Suprapubic skin (tissue), 4 donors: ENCODE data around the gene ARFIP2. TPM values are rescaled to one million over a fixed set of nuclear protein-coding genes. Genes with fewer than 3 reads are reported as not detected.

Source experiments
- DNase-seq, 2 donors: peaks; one replicate each; pipeline ENCODE4 v3.0.0-alpha.2; 2019; ENCODE audit warnings: low spot score in 2 of 2
- H3K27ac ChIP-seq: fragments of 200-600 bp; sonication (generic); one replicate; pipeline ENCODE4 v1.5.1; 2019
- H3K27me3 ChIP-seq: fragments of 200-600 bp; sonication (generic); one replicate; pipeline ENCODE4 v1.5.1; 2019
- H3K36me3 ChIP-seq: fragments of 200-600 bp; sonication (generic); one replicate; pipeline ENCODE4 v1.5.1; 2019
- H3K4me1 ChIP-seq: fragments of 200-600 bp; sonication (generic); one replicate; pipeline ENCODE4 v1.5.1; 2019
- H3K4me3 ChIP-seq: fragments of 200-600 bp; sonication (generic); one replicate; pipeline ENCODE4 v1.5.1; 2019; ENCODE audit warnings: mild to moderate bottlenecking
- H3K9me3 ChIP-seq: fragments of 200-600 bp; sonication (generic); one replicate; pipeline ENCODE4 v1.5.1; 2019
- CTCF ChIP-seq, 2 donors: fragments of 200-600 bp in 1 of 2; fragments of 450-650 bp in 1 of 2; sonication (generic) in 1 of 2; IDR thresholded peaks; one replicate each; pipeline ENCODE4 v1.5.1; 2016 to 2019; ENCODE audit warnings: antibody characterized with exemption in 2 of 2, mild to moderate bottlenecking in 1 of 2, moderate library complexity in 1 of 2
- EP300 ChIP-seq: sonication (generic); formaldehyde crosslinking; IDR thresholded peaks from one replicate; pipeline ENCODE4 v1.6.1; 2017; ENCODE audit warnings: antibody characterized with exemption
- POLR2A ChIP-seq, 2 donors: fragments of 450-650 bp; IDR thresholded peaks; one replicate each; pipeline ENCODE4 v1.6.1; 2017; ENCODE audit warnings: antibody characterized with exemption in 2 of 2, mild to moderate bottlenecking in 2 of 2, moderate library complexity in 2 of 2
- POLR2AphosphoS5 ChIP-seq, 3 donors: sonication (generic); formaldehyde crosslinking; IDR thresholded peaks; one replicate each; pipeline ENCODE4 v1.6.1; 2017; ENCODE audit warnings: antibody characterized with exemption in 3 of 3
- WGBS: methylation state at CpG from one replicate; pipeline ENCODE4 v1.1.5; 2018; 5-methylcytosine and 5-hydroxymethylcytosine counted together
- total RNA-seq, 4 donors: library from RNA; depleted of rRNA; stranded (reverse); fragments of >200 nt; gene quantifications; one replicate each; pipeline ENCODE4 v1.1.0, GENCODE V29; 2016

Gene ARFIP2
- total RNA-seq, 4 donors from 2014 or later: 66.3 to 87.5 (median 83.4) TPM

- 100% methylated on average over 3 of the region's 3 CpGs for WGBS
- no peaks in the 10 kb centered on the region for H3K9me3 ChIP-seq
- H3K27me3 ChIP-seq: no peaks in the 10 kb centered on the region
- H3K36me3 ChIP-seq: peaks cover 23% of the 10 kb centered on the region
- H3K4me3 ChIP-seq: no peak overlapping the region
- TF ChIP-seq POLR2AphosphoS5 (IDR thresholded peaks at IDR 0.05) (no peak), CTCF (IDR thresholded peaks at IDR 0.05) (no peak), EP300 (no peak), POLR2A (IDR thresholded peaks at IDR 0.05) (no peak)
- H3K27ac ChIP-seq: no peak overlapping the region
- H3K4me1 ChIP-seq: no peaks in the 10 kb centered on the region
- no peak for DNase-seq
Observed at GRCh38 chr11:6502382-6502781, 21.3 kb upstream of the ARFIP2 start.

GRCh38 chr11:6498544-6498943 lies 17.4 kb upstream of the ARFIP2 start:
- Histone ChIP-seq H3K9me3 (no peaks in the 10 kb centered on the region), H3K4me3 (no peak overlapping the region), H3K27me3 (no peaks in the 10 kb centered on the region), H3K4me1 (no peaks in the 10 kb centered on the region), H3K36me3 (peaks cover 14% of the 10 kb centered on the region), H3K27ac (no peak overlapping the region)
- TF ChIP-seq EP300 (no peak), POLR2A (IDR thresholded peaks at IDR 0.05) (no peak), CTCF (IDR thresholded peaks at IDR 0.05) (no peak), POLR2AphosphoS5 (IDR thresholded peaks at IDR 0.05) (no peak)
- WGBS: 94% methylated on average over 4 of the region's 5 CpGs
- no peak for DNase-seq

GRCh38 chr11:6498121-6498520 lies 17.0 kb upstream of the ARFIP2 start:
- Histone ChIP-seq H3K4me1 (no peaks in the 10 kb centered on the region), H3K27ac (no peak overlapping the region), H3K9me3 (no peaks in the 10 kb centered on the region), H3K36me3 (peaks cover 13% of the 10 kb centered on the region), H3K4me3 (no peak overlapping the region), H3K27me3 (no peaks in the 10 kb centered on the region)
- DNase-seq: no peak
- TF ChIP-seq CTCF (IDR thresholded peaks at IDR 0.05) (no peak), POLR2A (IDR thresholded peaks at IDR 0.05) (no peak), EP300 (no peak), POLR2AphosphoS5 (IDR thresholded peaks at IDR 0.05) (no peak)
- WGBS: 81% methylated on average over 5 of the region's 7 CpGs

- Histone ChIP-seq H3K4me3 (no peak within 1 kb of the TSS), H3K4me1 (no peaks in the 10 kb centered on the region), H3K27ac (no peak within 1 kb of the TSS), H3K27me3 (no peaks in the 10 kb centered on the region), H3K9me3 (no peaks in the 10 kb centered on the region), H3K36me3 (peaks cover 13% of the 10 kb centered on the region)
- no peak for TF ChIP-seq POLR2A (IDR thresholded peaks at IDR 0.05)
- no peak for TF ChIP-seq CTCF (IDR thresholded peaks at IDR 0.05)
- no peak for TF ChIP-seq EP300
- no peak for TF ChIP-seq POLR2AphosphoS5 (IDR thresholded peaks at IDR 0.05)
- no peak for DNase-seq
- WGBS: 53% methylated on average over 31 of the region's 33 CpGs
Observed at GRCh38 chr11:6497069-6497839, 16.1 kb upstream of the ARFIP2 start, which contains the start of gene DNHD1. Gene DNHD1 (plus strand): TSS chr11:6497280. CDS start chr11:6498216, 936 bp downstream.

GRCh38 chr11:6489306-6489705 lies 8.2 kb upstream of the ARFIP2 start:
- WGBS: 90% methylated on average over 4 of the region's 4 CpGs
- no peaks in the 10 kb centered on the region for H3K27me3 ChIP-seq
- H3K36me3 ChIP-seq: peaks cover 60% of the 10 kb centered on the region
- no peak for TF ChIP-seq CTCF (IDR thresholded peaks at IDR 0.05)
- no peak for TF ChIP-seq POLR2A (IDR thresholded peaks at IDR 0.05)
- TF ChIP-seq EP300: no peak
- no peak overlapping the region for H3K27ac ChIP-seq
- H3K4me3 ChIP-seq: no peak overlapping the region
- no peak for DNase-seq
- no peaks in the 10 kb centered on the region for H3K4me1 ChIP-seq
- H3K9me3 ChIP-seq: no peaks in the 10 kb centered on the region
